ENCODE data around the gene NIPBL. TPM values are rescaled to one million over a fixed set of nuclear protein-coding genes. Genes with fewer than 3 reads are reported as not detected.
A peak's percentile ranks its signal among the peaks of the same experiment; 100 is the strongest.

The NIPBL gene
- total RNA-seq, 8 experiments from 2014 or later = 16.2 to 55.1 (median 26.0) TPM

GRCh38 chr5:36870399-36871040, 6.0 kb upstream of the NIPBL start:
- in situ Hi-C loops (cut with MboI; ENCODE audit: low pct_unique_long_range_greater_than_20kb in 2 of 9, low sequenced_read_pairs in 9 of 9, unreplicated experiment in 9 of 9) = loop anchor here in 2 of 9 experiments (25.0 kb wide), 1 partner anchor 133 kb away; no protein-coding TSS in a partner anchor
- Histone ChIP-seq H3K27ac (no peak overlapping the region), H3K4me1 (replicated peaks in 1 of 2) (peaks cover 2 to 20% of the 10 kb centered on the region in 2 donors), H3K4me3 (no peak overlapping the region)
- WGBS, 10 experiments = 21 to 100% (median 59%) methylated on average over 1 to 2 of the region's 2 CpGs; no CpG with 5 or more reads in 1 of the 10 experiments
- ATAC-seq (replicated peaks in 6 of 8) = peak in 6 of 8 experiments; percentile 56 to 79 (median 64)

GRCh38 chr5:36874465-36874864, 2.1 kb upstream of the NIPBL start:
- in situ Hi-C loops (cut with MboI; ENCODE audit: low pct_unique_long_range_greater_than_20kb in 2 of 9, low sequenced_read_pairs in 9 of 9, unreplicated experiment in 9 of 9) = loop anchor here in 2 of 9 experiments (25.0 kb wide), 1 partner anchor 137 kb away; no protein-coding TSS in a partner anchor
- H3K4me3 ChIP-seq = peak overlapping the region; percentile 64 to 95 (median 78)
- WGBS, 10 experiments = 0 to 33% (median 5%) methylated on average over 1 to 3 of the region's 3 CpGs
- H3K4me1 ChIP-seq (replicated peaks in 1 of 2) = peaks cover 2 to 23% of the 10 kb centered on the region in 2 donors
- no peak overlapping the region for H3K27ac ChIP-seq
- no peak for ATAC-seq (replicated peaks in 6 of 8)

- WGBS, 10 experiments = 0 to 2% (median 0%) methylated on average over 1 to 13 of the region's 26 CpGs
- Histone ChIP-seq H3K27ac (peak overlapping the region; percentile 89 to 94), H3K4me3 (peak overlapping the region; percentile 64 to 95 (median 78)), H3K4me1 (replicated peaks in 1 of 2) (peaks cover 2 to 31% of the 10 kb centered on the region in 2 donors)
- peak; percentile 2 to 43 (median 31) for ATAC-seq (replicated peaks in 6 of 8)
- in situ Hi-C loops (cut with MboI; ENCODE audit: low pct_unique_long_range_greater_than_20kb in 2 of 9, low sequenced_read_pairs in 9 of 9, unreplicated experiment in 9 of 9) = no loop called here
Observed at GRCh38 chr5:36875051-36875789, 1.3 kb upstream of the NIPBL start.

GRCh38 chr5:36875790-36876298, 725 bp upstream of the NIPBL start:
- 0 to 2% (median 0%) methylated on average over 1 to 31 of the region's 47 CpGs; no CpG with 5 or more reads in 1 of the 10 experiments for WGBS, 10 experiments
- peak; percentile 29 to 72 (median 67) for ATAC-seq (replicated peaks in 6 of 8)
- in situ Hi-C loops (cut with MboI; ENCODE audit: low pct_unique_long_range_greater_than_20kb in 2 of 9, low sequenced_read_pairs in 9 of 9, unreplicated experiment in 9 of 9) = no loop called here
- peak overlapping the region; percentile 89 to 94 for H3K27ac ChIP-seq
- H3K4me1 ChIP-seq (replicated peaks in 1 of 2) = peaks cover 8 to 35% of the 10 kb centered on the region in 2 donors
- peak overlapping the region; percentile 64 to 95 (median 78) for H3K4me3 ChIP-seq

GRCh38 chr5:36876965-36877666, 547 bp downstream of the NIPBL start:
- peak; percentile 12 to 45 (median 32) for ATAC-seq (replicated peaks in 6 of 8)
- WGBS, 10 experiments = 0 to 3% (median 0%) methylated on average over 3 to 22 of the region's 57 CpGs; no CpG with 5 or more reads in 4 of the 10 experiments
- peak overlapping the region; percentile 89 to 94 for H3K27ac ChIP-seq
- H3K4me1 ChIP-seq (replicated peaks in 1 of 2) = peaks cover 10 to 30% of the 10 kb centered on the region in 2 donors
- peak overlapping the region; percentile 64 to 95 (median 78) for H3K4me3 ChIP-seq
- in situ Hi-C loops (cut with MboI; ENCODE audit: low pct_unique_long_range_greater_than_20kb in 2 of 9, low sequenced_read_pairs in 9 of 9, unreplicated experiment in 9 of 9) = no loop called here

GRCh38 chr5:36877667-36878391, 1.3 kb downstream of the NIPBL start:
- ATAC-seq (replicated peaks in 6 of 8) = no peak
- Histone ChIP-seq H3K4me1 (replicated peaks in 1 of 2) (peaks cover 8 to 29% of the 10 kb centered on the region in 2 donors), H3K4me3 (peak overlapping the region; percentile 64 to 95 (median 78)), H3K27ac (peak overlapping the region; percentile 89 to 94)
- WGBS, 10 experiments = 0 to 14% (median 1%) methylated on average over 1 to 11 of the region's 11 CpGs; no CpG with 5 or more reads in 1 of the 10 experiments
- in situ Hi-C loops (cut with MboI; ENCODE audit: low pct_unique_long_range_greater_than_20kb in 2 of 9, low sequenced_read_pairs in 9 of 9, unreplicated experiment in 9 of 9) = no loop called here

GRCh38 chr5:36878392-36879082, 2.0 kb downstream of the NIPBL start:
- H3K4me1 ChIP-seq (replicated peaks in 1 of 2) = peaks cover 11 to 22% of the 10 kb centered on the region in 2 donors
- ATAC-seq (replicated peaks in 6 of 8) = peak; percentile 1 to 57 (median 44)
- in situ Hi-C loops (cut with MboI; ENCODE audit: low pct_unique_long_range_greater_than_20kb in 2 of 9, low sequenced_read_pairs in 9 of 9, unreplicated experiment in 9 of 9) = no loop called here
- peak overlapping the region; percentile 64 to 95 (median 78) for H3K4me3 ChIP-seq
- WGBS, 10 experiments = 0 to 8% (median 1%) methylated on average over 6 to 12 of the region's 16 CpGs
- peak overlapping the region in 1 of 2 donors; percentile 51 for H3K27ac ChIP-seq

GRCh38 chr5:36879274-36880033, 2.9 kb downstream of the NIPBL start:
- peak overlapping the region; percentile 64 to 95 (median 78) for H3K4me3 ChIP-seq
- H3K27ac ChIP-seq = no peak overlapping the region
- peaks cover 11 to 19% of the 10 kb centered on the region in 2 donors for H3K4me1 ChIP-seq (replicated peaks in 1 of 2)
- in situ Hi-C loops (cut with MboI; ENCODE audit: low pct_unique_long_range_greater_than_20kb in 2 of 9, low sequenced_read_pairs in 9 of 9, unreplicated experiment in 9 of 9) = no loop called here
- ATAC-seq (replicated peaks in 6 of 8) = no peak
- 13 to 70% (median 36%) methylated on average over 1 to 2 of the region's 2 CpGs for WGBS, 10 experiments

- no peak for ATAC-seq (replicated peaks in 6 of 8)
- Histone ChIP-seq H3K27ac (no peak overlapping the region), H3K4me3 (peak overlapping the region in 1 of 5 donors; percentile 5), H3K4me1 (replicated peaks in 1 of 2) (peaks cover 11 to 19% of the 10 kb centered on the region in 2 donors)
- in situ Hi-C loops (cut with MboI; ENCODE audit: low pct_unique_long_range_greater_than_20kb in 2 of 9, low sequenced_read_pairs in 9 of 9, unreplicated experiment in 9 of 9) = no loop called here
- WGBS, 10 experiments = 47 to 80% (median 53%) methylated on average over 1 to 3 of the region's 3 CpGs; no CpG with 5 or more reads in 2 of the 10 experiments
Observed at GRCh38 chr5:36880761-36881160, 4.2 kb downstream of the NIPBL start.

- in situ Hi-C loops (cut with MboI; ENCODE audit: low pct_unique_long_range_greater_than_20kb in 2 of 9, low sequenced_read_pairs in 9 of 9, unreplicated experiment in 9 of 9) = no loop called here
- no peak for ATAC-seq (replicated peaks in 6 of 8)
- H3K27ac ChIP-seq = no peak overlapping the region
- peaks cover 11 to 19% of the 10 kb centered on the region in 2 donors for H3K4me1 ChIP-seq (replicated peaks in 1 of 2)
- no peak overlapping the region for H3K4me3 ChIP-seq
Observed at GRCh38 chr5:36881304-36881703, 4.7 kb downstream of the NIPBL start.

- ATAC-seq (replicated peaks in 6 of 8) = no peak
- Histone ChIP-seq H3K27ac (no peak overlapping the region), H3K4me3 (no peak overlapping the region), H3K4me1 (replicated peaks in 1 of 2) (peaks cover 11 to 19% of the 10 kb centered on the region in 2 donors)
- WGBS, 10 experiments = 90 to 100% (median 100%) methylated on average over 1 of the region's 1 CpG; no CpG with 5 or more reads in 2 of the 10 experiments
- in situ Hi-C loops (cut with MboI; ENCODE audit: low pct_unique_long_range_greater_than_20kb in 2 of 9, low sequenced_read_pairs in 9 of 9, unreplicated experiment in 9 of 9) = no loop called here
Observed at GRCh38 chr5:36881807-36882206, 5.2 kb downstream of the NIPBL start.

Data from motor neuron (in vitro differentiated cells).